SK-N-MC (cell line): ENCODE results near the gene CGN.

Source experiments
- EZH2 ChIP-seq: fragments of 200-600 bp; sonication (generic); IDR thresholded peaks from one replicate; pipeline ENCODE4 v1.6.1; 2017; ENCODE audit warnings: antibody characterized with exemption
- POLR2AphosphoS5 ChIP-seq: IDR thresholded peaks from 2 replicates; pipeline ENCODE4 v1.6.1; 2012; ENCODE audit warnings: mild to moderate bottlenecking, low read depth, low read length, borderline replicate concordance

GRCh38 chr1:151547900-151548230 lies 36.7 kb downstream of the CGN start:
- no peak for TF ChIP-seq POLR2AphosphoS5
- no peak for TF ChIP-seq EZH2
